Measurements from ENCODE around the gene CPSF4L.
"Not testable (repeated sequence)": the region's sequence is repeated elsewhere in the genome, so short reads cannot be mapped to it uniquely, and the experiment has no call there.

CPSF4L gene, protein sequence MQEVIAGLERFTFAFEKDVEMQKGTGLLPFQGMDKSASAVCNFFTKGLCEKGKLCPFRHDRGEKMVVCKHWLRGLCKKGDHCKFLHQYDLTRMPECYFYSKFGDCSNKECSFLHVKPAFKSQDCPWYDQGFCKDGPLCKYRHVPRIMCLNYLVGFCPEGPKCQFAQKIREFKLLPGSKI

DNA sequence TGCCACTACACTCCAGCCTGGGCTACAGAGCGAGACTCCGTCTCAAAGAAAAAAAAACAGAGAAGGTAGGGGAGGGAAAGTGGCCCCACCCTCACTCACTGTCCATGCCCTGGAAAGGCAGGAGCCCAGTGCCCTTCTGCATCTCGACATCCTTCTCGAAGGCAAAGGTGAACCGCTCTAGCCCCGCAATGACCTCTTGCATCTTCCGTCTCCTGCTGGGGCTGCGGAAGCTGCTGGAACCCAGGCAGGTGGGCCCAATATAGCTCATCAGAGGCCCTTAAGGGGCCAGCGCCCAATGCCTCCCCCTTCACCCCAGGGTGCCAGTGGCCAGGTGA lies at the start of gene CPSF4L:
CPSF4L (minus strand) TSS at position 264 of the 335 bp plus-strand sequence; CDS start at position 202, 62 bp downstream.
- DNase-seq, result no peak

DNA sequence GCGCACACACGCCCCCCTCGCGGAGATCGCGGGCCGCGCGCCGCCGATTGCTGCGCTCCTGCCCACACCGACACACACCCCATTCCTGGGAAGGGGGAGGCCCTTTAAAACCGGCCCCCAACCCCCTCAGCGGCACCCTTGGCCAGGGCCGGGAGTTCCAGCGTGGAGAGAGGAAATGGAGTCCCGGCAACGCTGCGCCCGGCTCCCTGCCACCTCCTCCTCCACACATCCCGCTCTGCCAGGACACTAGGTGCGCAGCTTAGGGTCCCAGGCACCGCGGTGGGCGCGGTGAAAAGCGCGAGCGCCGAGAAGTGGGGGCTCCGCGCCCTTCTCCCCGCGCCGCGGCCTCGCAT lies 49.7 kb upstream of the CPSF4L start:
- no peak for DNase-seq

DNA sequence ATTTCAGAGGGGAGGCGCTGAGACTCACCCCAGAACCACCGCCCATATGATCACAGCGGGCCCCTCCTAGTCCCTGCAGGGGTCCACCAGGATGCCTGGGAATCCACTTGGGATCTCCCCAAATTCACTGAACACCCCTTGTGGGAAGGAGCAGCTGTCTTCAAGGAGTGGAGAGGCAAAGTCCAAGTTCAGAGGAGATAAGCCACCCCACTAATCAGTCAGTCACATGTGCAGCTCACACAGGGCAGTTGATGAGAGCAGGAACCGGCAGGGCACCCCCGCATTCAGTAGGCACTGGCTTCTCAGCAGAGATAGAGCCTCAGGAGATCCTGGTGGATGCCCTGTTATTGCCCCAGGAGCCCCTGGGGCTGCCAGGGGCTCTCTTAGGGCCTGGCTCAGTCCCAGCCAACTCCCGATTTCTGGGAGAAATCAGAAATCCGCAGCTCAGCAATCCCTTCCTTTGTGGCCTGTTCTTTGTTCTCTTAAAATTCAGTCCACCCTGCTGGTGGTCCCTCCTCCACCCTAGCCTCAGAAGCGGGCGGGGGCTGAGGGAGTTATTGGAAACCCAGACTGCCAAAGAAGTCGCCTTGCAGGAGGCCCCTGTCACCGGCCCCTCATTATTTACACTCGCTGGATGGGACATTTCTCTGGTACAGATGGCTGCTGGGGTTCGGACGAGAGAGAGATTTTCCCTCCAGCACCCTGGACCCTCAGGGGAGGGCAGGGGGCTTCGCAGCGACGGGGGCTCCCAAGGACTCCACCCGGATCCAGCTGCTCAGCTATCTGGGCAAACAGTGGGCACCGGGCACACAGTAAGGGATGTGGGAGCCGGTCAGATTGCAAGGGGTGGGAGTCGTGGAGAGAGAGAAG lies 48.3 kb upstream of the CPSF4L start:
- no peak for DNase-seq

DNA sequence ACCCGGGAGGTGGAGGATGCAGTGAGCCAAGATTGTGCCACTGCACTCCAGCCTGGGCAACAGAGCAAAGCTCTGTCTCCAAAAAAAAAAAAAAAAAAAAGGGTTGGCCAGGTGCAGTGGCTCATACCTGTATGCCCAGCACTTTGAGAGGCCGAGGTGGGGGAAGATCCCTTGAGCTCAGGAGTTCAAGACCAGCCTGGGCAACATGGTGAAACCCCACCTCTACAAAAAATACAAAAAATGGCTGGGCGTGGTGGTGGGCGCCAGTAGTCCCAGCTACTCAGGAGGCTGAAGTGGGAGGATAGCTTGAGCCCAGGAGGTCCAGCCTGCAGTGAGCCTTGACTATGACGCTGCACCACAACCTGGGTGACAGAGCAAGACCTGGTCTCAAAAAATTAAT lies 47.3 kb upstream of the CPSF4L start:
- not testable (repeated sequence) for DNase-seq

DNA sequence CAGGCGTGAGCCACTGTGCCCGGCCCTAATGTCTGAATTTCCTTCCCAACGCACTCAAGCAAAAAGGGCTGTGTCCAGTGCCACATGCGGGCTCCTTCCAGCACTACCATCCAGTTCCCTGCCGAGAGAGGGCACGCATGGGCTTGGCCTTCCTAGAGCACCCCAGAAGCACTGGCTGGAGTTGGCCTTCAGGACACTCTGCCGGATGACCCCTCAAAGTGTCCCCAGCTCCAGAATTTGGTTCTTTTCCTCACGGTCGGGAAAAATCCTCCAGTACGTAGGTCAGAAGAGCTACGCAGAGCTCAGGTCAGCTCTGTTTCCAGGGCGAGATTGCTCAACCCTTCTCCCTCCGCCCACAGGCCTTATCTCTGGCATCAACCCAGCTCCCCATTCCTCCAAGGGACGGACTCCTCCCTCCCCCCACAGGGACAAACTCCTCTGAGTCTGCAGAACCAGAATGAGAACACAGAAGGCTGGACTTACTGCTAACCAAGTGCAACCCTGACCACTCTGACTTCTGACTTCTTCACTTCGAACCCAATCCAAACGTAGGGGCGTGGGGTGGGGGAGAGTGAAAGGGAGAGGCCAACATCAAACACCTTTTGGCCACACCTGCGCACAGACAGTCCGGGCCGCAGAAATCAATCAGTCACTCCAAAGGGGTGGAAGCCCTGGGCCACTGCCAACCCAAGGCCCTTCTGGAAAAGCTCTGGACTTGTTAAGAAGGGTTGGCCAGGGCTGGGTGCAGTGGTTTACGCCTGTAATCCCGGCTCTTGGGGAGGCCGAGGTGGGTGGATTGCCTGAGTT lies 46.5 kb upstream of the CPSF4L start:
- no peak for DNase-seq

DNA sequence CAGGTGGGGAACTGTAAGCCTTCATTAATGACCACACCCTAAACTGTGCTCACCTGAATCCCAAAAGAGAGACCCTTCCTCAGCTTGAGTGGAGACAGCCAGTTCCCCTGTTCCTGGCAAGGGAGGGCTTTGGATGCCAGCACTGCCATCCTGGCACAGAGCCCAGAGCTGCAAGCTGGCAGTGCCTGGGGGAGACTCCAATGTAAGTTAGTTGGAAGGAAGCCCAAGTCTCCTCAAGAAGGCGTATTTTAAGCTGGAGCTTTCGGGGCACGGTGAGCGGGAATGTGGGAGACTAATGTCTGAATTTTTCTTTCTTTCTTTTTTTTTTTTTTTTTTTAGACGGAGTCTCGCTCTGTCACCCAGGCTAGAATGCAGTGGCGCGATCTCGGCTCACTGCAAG lies 45.5 kb upstream of the CPSF4L start:
- DNase-seq, result no peak

DNA sequence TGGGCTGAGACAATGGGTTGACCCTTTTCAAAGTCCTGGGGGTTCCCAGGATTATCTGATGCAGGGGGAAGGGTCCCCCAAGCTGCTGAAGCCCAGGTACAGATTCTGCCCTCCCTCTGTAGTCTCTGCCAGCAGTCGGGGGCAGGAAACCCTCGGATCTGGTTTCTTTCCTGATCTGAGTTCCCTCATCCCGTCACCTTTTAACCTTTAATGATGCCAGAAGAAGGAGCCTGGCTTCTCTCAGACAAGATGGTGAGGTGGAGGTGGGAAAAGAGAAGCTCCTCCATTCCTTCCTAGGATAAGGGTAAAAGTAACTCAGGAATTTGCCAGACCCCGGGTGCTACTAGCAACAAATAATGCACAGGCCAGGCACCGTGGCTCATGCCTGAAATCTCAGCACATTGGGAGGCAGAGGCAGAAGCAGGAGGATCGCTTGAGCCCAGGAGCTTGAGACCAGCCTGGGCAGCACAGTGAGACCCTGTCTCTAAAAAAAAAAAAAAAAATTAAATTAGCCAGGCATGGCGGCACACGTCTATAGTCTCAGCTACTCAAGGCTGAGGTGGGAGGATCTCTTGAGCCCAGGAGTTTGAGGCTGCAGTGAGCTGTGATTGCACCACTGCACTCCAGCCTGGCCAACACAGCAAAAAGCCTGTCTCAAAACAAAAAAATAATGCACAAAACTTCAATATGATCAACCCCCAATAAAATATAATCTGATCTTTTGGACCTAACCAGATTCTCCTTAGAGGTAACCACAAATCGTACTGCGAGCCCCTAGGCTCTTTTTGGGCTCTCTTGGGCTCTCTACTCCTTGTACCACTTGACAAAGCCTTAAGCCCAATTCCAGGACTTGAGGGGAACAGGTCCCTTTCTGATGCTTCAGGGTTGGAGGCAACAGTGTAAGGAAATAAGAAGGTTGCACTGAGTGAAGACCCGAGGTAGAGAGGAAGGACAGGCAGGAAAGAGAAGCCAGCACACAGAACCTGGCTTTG lies 44.5 kb upstream of the CPSF4L start:
- no peak for DNase-seq

DNA sequence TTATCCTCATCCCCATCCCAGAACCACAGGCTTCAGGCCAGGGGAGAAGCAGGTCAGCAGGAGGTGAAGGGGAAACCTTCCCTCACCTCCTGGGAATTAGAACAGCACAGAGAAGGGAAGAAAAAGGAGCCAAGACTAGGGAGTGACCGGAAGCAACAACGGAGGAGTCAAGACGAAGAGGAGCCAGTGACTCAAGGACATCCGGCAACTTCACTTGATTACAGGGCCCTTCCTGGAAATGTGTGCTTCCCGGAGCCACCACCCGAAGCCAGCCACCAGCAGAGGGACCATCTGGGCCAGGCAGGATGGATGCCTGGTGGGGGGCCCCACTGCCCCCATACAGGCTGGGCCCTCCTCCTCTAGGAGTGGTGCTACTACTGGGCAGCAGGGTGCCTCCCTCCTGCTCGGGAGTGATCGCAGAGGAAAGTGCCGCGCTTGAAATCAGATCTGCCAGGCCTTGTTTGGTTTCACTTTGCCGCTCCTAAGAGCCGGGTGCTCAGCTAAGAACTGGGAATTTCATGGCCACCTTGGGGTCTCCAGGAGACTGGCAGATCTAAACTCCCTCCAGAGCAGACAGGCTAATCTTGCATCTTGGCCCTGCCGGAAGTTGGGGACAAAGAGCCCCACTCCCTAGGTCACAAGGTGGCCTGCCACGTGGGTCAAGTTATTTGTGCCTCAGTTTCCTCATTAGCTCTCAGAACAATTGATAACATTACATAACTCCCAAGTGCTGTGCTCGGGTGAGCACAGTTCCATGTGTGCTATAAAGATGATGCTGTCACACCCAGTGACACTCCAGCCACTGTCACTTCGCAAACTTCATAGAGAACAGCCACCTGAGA lies 43.5 kb upstream of the CPSF4L start:
- no peak for DNase-seq

DNA sequence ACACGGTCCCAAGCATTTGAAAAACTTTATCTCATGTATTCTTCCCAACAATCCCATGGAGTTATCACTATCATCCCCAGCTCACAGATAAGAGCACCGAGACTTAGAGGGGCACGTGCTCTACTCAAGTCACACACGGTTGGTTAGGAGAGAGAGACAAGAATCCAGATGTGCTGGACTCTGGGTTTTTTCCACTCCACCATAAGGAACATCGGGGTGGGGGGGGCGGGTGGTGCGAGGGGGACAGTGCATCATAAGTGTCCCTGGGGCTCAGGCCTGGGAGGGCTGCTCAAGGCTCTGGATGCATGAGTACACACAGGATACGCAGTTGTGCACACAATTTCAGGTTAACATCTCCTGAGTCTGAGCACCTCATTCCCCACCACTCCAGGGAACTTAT lies 42.8 kb upstream of the CPSF4L start:
- DNase-seq, result no peak

DNA sequence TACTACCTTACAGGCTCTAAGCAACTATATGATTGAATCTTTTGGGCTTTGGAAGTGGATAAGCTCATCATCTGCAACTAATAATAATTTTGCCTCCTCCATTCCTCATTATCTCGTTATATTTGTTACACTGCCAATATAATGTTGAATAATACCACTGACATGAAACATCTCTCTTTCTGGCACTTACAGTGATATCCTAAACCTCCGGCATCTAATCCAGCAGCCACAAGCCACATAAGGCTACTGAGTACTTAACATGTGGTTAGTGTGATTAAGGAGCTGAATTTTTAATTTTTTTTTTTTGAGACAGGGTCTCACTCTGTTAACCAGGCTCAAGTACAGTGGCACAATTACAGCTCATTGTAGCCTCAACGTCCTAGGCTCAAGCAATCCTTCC lies 40.5 kb upstream of the CPSF4L start:
- no peak for DNase-seq

DNA sequence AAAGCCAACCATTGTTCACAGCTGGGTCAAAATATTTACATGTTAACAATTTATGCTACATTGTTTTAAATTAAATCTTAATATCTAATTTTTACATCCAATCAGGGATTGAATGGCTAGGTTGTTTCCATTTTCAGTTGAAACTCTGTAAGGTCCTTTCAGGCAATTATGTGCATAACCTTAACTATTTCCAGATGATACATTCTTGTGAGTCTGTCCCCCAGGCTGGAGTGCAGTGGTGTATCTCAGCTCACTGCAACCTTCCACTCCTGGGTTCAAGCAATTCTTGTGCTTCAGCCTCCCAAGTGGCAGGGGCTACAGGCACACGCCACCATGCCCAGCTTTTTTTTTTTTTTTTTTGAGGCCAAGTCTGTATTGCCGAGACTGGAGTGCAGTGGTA lies 39.7 kb upstream of the CPSF4L start:
- no peak for DNase-seq

DNA sequence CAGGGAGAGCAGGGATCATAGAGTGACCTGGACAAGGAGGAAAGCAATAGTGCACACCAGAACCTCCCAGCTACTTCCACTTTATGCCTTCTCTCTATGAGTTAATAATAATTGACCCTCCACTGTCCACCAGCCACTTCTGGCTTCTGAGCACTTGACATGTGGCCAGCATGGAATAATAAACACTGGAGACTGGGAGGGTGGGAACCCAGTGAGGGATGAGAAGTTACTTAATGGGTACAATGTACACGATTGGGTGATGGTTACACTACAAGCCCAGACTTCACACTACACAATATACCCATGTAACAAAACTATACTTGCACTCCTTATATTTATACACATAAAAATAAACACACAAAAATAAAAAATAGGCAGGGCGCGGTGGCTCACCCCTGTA lies 38.7 kb upstream of the CPSF4L start:
- DNase-seq, result no peak

DNA sequence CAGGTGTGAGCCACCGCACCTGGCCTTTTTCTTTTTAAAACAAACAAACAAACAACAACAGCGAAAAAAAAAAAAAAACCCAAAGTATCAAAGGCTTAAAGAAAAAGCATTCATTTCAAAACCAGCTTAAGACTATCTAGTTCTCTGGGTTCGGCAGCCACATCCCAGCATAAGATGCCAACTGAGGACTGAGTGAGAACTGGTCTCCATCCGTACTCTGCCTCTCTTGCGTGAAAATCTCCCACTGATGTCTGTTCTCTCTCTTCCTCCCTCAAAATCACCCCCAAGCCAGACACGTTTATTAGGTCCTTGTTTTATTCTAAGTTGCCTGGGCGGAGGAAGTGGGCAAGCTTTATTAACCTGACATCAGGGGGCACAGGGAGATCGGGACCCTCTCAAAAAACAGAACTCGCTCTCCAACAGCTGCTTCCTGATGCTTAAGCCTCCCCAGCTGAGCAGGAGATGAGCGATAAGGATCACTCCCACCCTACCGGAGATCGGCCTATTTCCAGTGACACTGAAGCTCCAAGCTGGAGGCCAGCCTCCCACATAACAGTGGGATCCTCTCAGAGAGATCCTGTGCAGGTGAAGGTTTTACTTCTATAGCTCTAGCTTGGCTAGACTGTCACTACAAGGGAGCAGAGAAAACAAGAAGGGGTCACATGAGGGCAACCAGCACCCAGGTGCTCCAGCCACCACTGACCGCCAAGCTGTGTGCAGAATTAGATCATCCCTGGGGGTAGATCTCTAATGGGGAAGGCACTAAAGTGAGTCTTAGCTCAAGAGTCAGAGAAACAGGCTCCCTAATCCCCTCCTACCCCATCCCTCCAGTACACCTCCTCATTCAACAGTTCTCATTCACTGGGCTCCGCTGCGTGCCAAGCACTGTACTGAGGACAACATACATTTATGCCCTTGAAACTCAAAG lies 36.5 kb upstream of the CPSF4L start:
- no peak for DNase-seq

DNA sequence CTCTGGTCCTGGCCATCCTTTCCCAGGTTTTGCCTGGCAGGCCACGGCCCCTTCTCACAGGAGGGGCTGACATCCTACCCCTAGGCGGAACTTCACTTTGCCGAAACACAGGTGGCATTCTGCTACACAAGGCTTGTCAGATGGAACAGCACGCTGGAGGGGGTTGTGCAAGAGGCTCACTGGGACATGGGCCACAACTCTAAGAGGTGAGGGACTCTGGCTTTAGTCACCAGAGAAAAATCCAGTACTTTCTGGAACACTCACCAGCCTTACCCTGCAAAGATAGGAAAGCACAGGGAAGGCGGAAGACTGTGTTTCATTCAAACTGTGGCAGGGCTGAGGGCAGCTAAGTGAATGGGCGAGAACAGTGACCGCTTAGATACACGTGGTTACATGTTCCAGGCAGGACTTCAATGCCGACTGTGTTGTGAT lies 31.8 kb upstream of the CPSF4L start:
- DNase-seq, result no peak

DNA sequence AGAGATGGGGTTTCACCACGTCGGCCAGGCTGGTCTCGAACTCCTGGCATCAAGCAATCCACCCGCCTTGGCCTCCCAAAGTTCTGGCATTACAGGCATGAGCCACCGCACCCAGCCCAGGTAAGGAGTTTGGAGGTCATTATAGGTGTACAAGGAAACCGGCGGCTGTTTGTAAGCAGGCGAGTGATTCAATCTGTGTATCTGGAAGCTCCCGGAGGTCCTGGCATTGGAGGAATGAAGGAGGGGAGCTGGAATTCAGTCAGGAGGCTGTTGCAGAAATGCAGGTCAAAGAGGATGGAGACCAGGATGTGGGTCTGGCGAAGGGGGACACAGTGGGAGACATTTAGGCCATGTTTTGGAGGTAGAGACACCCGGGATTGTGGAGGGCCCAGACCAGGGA lies 31.4 kb upstream of the CPSF4L start:
- no peak for DNase-seq

DNA sequence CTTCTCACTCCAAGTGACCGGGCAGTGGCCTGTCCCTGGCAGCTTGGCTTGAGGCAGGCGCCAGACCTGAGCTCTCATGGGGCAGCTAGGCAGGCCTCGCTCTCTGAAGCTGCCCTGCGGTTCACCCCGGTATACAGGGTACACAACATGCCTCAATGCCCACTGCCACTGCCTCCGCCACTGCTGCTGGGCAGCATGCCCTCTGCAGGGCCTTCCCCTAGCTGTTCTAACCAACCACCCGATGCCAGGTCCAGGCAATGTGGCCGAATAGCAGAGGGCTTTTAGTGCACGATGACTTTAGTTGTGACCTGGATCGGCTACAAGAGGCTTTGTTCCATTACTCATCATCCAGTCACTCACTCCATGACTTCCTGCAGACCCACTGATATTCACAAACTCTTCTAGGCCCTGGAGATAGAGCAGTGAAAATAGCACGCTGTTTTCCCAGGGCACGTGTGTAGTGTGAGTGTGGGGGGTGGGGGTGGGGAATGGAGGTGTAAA lies 30.4 kb upstream of the CPSF4L start:
- DNase-seq, result no peak

DNA sequence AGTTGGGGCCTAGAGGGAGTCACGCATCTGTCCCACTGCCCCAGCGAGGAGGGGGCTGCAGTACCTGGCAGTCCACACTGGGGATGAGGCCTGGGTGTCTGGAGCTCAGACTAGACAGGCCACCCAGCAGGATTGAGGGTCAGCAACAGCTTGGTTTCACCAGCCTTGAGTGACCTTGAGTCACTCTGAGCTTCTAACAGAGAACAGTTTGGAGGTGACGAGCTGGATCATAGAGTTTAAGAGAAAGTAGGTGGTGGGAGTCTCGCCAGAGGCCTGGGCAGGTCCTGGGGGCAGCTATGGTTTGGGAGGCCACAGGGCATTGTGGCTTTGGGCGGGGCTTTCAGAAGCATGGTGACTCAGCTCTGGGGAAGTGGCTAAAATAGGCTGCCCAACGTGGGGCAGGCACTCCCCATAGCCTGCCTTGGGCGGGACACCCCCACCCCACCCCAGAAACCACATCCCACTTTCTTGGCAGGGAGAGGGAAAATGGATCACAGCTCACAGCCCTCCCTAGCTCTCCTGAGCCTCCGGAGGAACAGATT lies 29.7 kb upstream of the CPSF4L start:
- DNase-seq, result peak; percentile 28

DNA sequence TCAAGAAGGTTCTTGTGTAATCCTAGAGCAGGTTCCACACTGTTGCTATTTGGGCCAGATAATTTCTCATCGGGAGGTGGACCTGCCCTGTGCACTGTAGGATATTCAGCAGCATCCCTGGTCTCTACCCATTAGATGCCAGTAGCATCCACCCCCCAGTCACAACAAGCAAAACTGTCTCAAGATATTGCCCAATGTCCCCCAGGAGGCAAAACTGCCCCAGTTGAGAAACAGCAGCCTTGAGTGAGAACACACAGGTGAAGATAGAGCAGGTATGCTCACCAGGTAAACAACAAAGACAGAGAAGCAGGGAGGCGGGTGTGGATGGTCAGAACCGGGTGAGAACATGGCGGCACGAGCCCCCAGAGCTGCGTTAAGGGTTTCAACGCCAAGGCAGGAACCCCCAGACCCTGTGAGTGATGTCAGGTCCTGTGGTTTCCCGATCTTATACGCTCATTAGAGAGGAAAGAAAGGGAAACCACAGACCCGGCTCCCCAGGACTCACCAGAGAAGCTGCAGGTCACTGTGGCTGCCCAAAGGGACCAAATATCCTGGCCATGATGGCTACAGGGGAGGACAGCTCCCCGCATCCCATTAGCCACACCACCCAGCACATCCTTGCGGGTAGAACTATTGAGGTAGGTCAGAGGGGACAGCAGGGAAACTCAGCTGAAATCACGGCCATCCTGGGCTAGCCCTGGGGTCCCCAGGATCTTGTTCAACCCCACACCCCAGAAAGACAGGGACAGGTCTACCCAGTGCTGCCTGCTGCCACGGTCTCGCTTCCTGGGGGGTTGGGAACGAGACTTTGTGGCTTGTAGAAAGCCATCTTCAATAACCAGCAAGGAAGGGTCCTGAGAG lies 28.9 kb upstream of the CPSF4L start:
- no peak for DNase-seq
